ENCODE data around the gene SOWAHA.
"Not testable (repeated sequence)": the region's sequence is repeated elsewhere in the genome, so short reads cannot be mapped to it uniquely, and the experiment has no call there.

Gene SOWAHA

GRCh38 chr5:132849347-132849746 lies 36.2 kb downstream of the SOWAHA start:
- TF ChIP-seq CTCF (IDR thresholded peaks at IDR 0.05; ENCODE audit: low read depth, low read length, missing control alignments) = no peak
- no peak for DNase-seq (ENCODE audit: low read depth)
- no peak overlapping the region for H3K4me3 ChIP-seq (ENCODE audit: low read depth, low read length)

- no peak for TF ChIP-seq CTCF (IDR thresholded peaks at IDR 0.05; ENCODE audit: low read depth, low read length, missing control alignments)
- H3K4me3 ChIP-seq (ENCODE audit: low read depth, low read length) = no peak overlapping the region
- DNase-seq (ENCODE audit: low read depth) = no peak
Measured at GRCh38 chr5:132850066-132850465, 37.0 kb downstream of the SOWAHA start.

GRCh38 chr5:132853323-132853722 lies 40.2 kb downstream of the SOWAHA start:
- no peak for TF ChIP-seq CTCF (IDR thresholded peaks at IDR 0.05; ENCODE audit: low read depth, low read length, missing control alignments)
- no peak overlapping the region for H3K4me3 ChIP-seq (ENCODE audit: low read depth, low read length)
- no peak for DNase-seq (ENCODE audit: low read depth)

- no peak overlapping the region for H3K4me3 ChIP-seq (ENCODE audit: low read depth, low read length)
- DNase-seq (ENCODE audit: low read depth) = no peak
- TF ChIP-seq CTCF (IDR thresholded peaks at IDR 0.05; ENCODE audit: low read depth, low read length, missing control alignments) = no peak
Measured at GRCh38 chr5:132853790-132854189, 40.7 kb downstream of the SOWAHA start.

- TF ChIP-seq CTCF (IDR thresholded peaks at IDR 0.05; ENCODE audit: low read depth, low read length, missing control alignments) = no peak
- DNase-seq (ENCODE audit: low read depth) = no peak
- no peak overlapping the region for H3K4me3 ChIP-seq (ENCODE audit: low read depth, low read length)
Measured at GRCh38 chr5:132854301-132854700, 41.2 kb downstream of the SOWAHA start.

GRCh38 chr5:132854992-132855391 lies 41.9 kb downstream of the SOWAHA start:
- not testable (repeated sequence) for H3K4me3 ChIP-seq (ENCODE audit: low read depth, low read length); DNase-seq (ENCODE audit: low read depth)

- TF ChIP-seq CTCF (IDR thresholded peaks at IDR 0.05; ENCODE audit: low read depth, low read length, missing control alignments) = no peak
- H3K4me3 ChIP-seq (ENCODE audit: low read depth, low read length) = no peak overlapping the region
- DNase-seq (ENCODE audit: low read depth) = no peak
Measured at GRCh38 chr5:132856011-132856410, 42.9 kb downstream of the SOWAHA start.
